ENCODE measurements around the gene TEX26. TPM values are rescaled to one million over a fixed set of nuclear protein-coding genes. Genes with fewer than 3 reads are reported as not detected.

Gene TEX26
- total RNA-seq, 2 experiments from 2014 or later: not detected

- H3K9me3 Mint-ChIP-seq: no peaks in the 10 kb centered on the region
- DNase-seq (peak; percentile 27), ATAC-seq (ENCODE audit: low read depth) (no peak)
- no peak overlapping the region for H3K27ac Mint-ChIP-seq
- peaks cover 3% of the 10 kb centered on the region for H3K36me3 Mint-ChIP-seq
- H3K4me3 Mint-ChIP-seq: no peak overlapping the region
- H3K4me1 Mint-ChIP-seq: peaks cover 14% of the 10 kb centered on the region
- POLR2A ChIA-PET: no interaction called here
- peaks cover 67% of the 10 kb centered on the region for H3K27me3 Mint-ChIP-seq
These were observed 25.9 kb upstream of the TEX26 start for GRCh38 chr13:30906411-30907051.

- POLR2A ChIA-PET: no interaction called here
- Mint-ChIP-seq H3K36me3 (peaks cover 3% of the 10 kb centered on the region), H3K27ac (no peak overlapping the region), H3K4me3 (no peak overlapping the region), H3K9me3 (no peaks in the 10 kb centered on the region), H3K4me1 (peaks cover 14% of the 10 kb centered on the region), H3K27me3 (peaks cover 71% of the 10 kb centered on the region)
- no peak for ATAC-seq (ENCODE audit: low read depth)
- DNase-seq: no peak
These were observed 25.2 kb upstream of the TEX26 start for GRCh38 chr13:30907121-30907861.

- H3K4me3 Mint-ChIP-seq: no peak overlapping the region
These were observed 24.0 kb upstream of the TEX26 start for GRCh38 chr13:30908416-30908980.

GRCh38 chr13:30910676-30911075 is 21.8 kb upstream of the TEX26 start:
- H3K27me3 Mint-ChIP-seq: peaks cover 58% of the 10 kb centered on the region
- no peaks in the 10 kb centered on the region for H3K36me3 Mint-ChIP-seq
- H3K9me3 Mint-ChIP-seq: no peaks in the 10 kb centered on the region
- H3K27ac Mint-ChIP-seq: no peak overlapping the region
- H3K4me1 Mint-ChIP-seq: peaks cover 14% of the 10 kb centered on the region
- H3K4me3 Mint-ChIP-seq: no peak overlapping the region
- ATAC-seq (ENCODE audit: low read depth) (no peak), DNase-seq (no peak)
- POLR2A ChIA-PET: no interaction called here

More at GRCh38 chr13:30908416-30908980, 24.0 kb upstream of the TEX26 start:
- ATAC-seq (ENCODE audit: low read depth) (no peak), DNase-seq (no peak)
- H3K4me1 Mint-ChIP-seq: peaks cover 14% of the 10 kb centered on the region
- H3K27me3 Mint-ChIP-seq: peaks cover 68% of the 10 kb centered on the region
- peaks cover 3% of the 10 kb centered on the region for H3K36me3 Mint-ChIP-seq
- H3K27ac Mint-ChIP-seq: no peak overlapping the region
- no peaks in the 10 kb centered on the region for H3K9me3 Mint-ChIP-seq
- POLR2A ChIA-PET: no interaction called here

GRCh38 chr13:30915691-30916541 is 16.5 kb upstream of the TEX26 start:
- POLR2A ChIA-PET: no interaction called here
- no peak for ATAC-seq (ENCODE audit: low read depth)
- no peaks in the 10 kb centered on the region for H3K9me3 Mint-ChIP-seq
- no peaks in the 10 kb centered on the region for H3K36me3 Mint-ChIP-seq
- peaks cover 52% of the 10 kb centered on the region for H3K27me3 Mint-ChIP-seq
- DNase-seq: no peak
- no peak overlapping the region for H3K4me3 Mint-ChIP-seq
- H3K4me1 Mint-ChIP-seq: no peaks in the 10 kb centered on the region
- no peak overlapping the region for H3K27ac Mint-ChIP-seq

GRCh38 chr13:30916991-30917390 is 15.5 kb upstream of the TEX26 start:
- Mint-ChIP-seq H3K36me3 (no peaks in the 10 kb centered on the region), H3K27me3 (peaks cover 49% of the 10 kb centered on the region), H3K4me3 (no peak overlapping the region), H3K27ac (no peak overlapping the region), H3K4me1 (no peaks in the 10 kb centered on the region), H3K9me3 (no peaks in the 10 kb centered on the region)
- POLR2A ChIA-PET: no interaction called here
- no peak for ATAC-seq (ENCODE audit: low read depth)
- DNase-seq: no peak

GRCh38 chr13:30918662-30919405 is 13.6 kb upstream of the TEX26 start:
- DNase-seq: no peak
- Mint-ChIP-seq H3K27me3 (peaks cover 47% of the 10 kb centered on the region), H3K9me3 (no peaks in the 10 kb centered on the region), H3K27ac (no peak overlapping the region), H3K36me3 (no peaks in the 10 kb centered on the region), H3K4me3 (no peak overlapping the region), H3K4me1 (peaks cover 3% of the 10 kb centered on the region)
- POLR2A ChIA-PET: no interaction called here
- no peak for ATAC-seq (ENCODE audit: low read depth)

GRCh38 chr13:30920162-30920909 is 12.1 kb upstream of the TEX26 start:
- Mint-ChIP-seq H3K9me3 (no peaks in the 10 kb centered on the region), H3K27ac (no peak overlapping the region), H3K36me3 (no peaks in the 10 kb centered on the region), H3K4me3 (no peak overlapping the region), H3K27me3 (peaks cover 37% of the 10 kb centered on the region), H3K4me1 (peaks cover 4% of the 10 kb centered on the region)
- POLR2A ChIA-PET: no interaction called here
- DNase-seq (no peak), ATAC-seq (ENCODE audit: low read depth) (no peak)

GRCh38 chr13:30923418-30923817 is 9.0 kb upstream of the TEX26 start:
- Mint-ChIP-seq H3K27me3 (peaks cover 44% of the 10 kb centered on the region), H3K4me1 (peaks cover 8% of the 10 kb centered on the region), H3K36me3 (peaks cover 2% of the 10 kb centered on the region), H3K27ac (peak overlapping the region; percentile 30), H3K9me3 (peaks cover 2% of the 10 kb centered on the region), H3K4me3 (no peak overlapping the region)
- ATAC-seq (ENCODE audit: low read depth) (no peak), DNase-seq (no peak)
- POLR2A ChIA-PET: no interaction called here

GRCh38 chr13:30924721-30925120 is 7.7 kb upstream of the TEX26 start:
- Mint-ChIP-seq H3K27me3 (peaks cover 43% of the 10 kb centered on the region), H3K36me3 (peaks cover 2% of the 10 kb centered on the region), H3K4me1 (peaks cover 8% of the 10 kb centered on the region), H3K9me3 (peaks cover 2% of the 10 kb centered on the region), H3K27ac (no peak overlapping the region), H3K4me3 (no peak overlapping the region)
- ATAC-seq (ENCODE audit: low read depth) (no peak), DNase-seq (no peak)
- POLR2A ChIA-PET: no interaction called here

- H3K36me3 Mint-ChIP-seq: peaks cover 2% of the 10 kb centered on the region
- DNase-seq (no peak), ATAC-seq (ENCODE audit: low read depth) (no peak)
- H3K4me3 Mint-ChIP-seq: no peak overlapping the region
- POLR2A ChIA-PET: no interaction called here
- peaks cover 8% of the 10 kb centered on the region for H3K4me1 Mint-ChIP-seq
- peaks cover 2% of the 10 kb centered on the region for H3K9me3 Mint-ChIP-seq
- no peak overlapping the region for H3K27ac Mint-ChIP-seq
- peaks cover 45% of the 10 kb centered on the region for H3K27me3 Mint-ChIP-seq
These were observed 7.0 kb upstream of the TEX26 start for GRCh38 chr13:30925429-30925828.

- peaks cover 47% of the 10 kb centered on the region for H3K27me3 Mint-ChIP-seq
- DNase-seq: no peak
- ATAC-seq (ENCODE audit: low read depth): no peak
- H3K9me3 Mint-ChIP-seq: peaks cover 2% of the 10 kb centered on the region
- H3K4me1 Mint-ChIP-seq: peaks cover 8% of the 10 kb centered on the region
- no peak overlapping the region for H3K27ac Mint-ChIP-seq
- POLR2A ChIA-PET: no interaction called here
- H3K36me3 Mint-ChIP-seq: peaks cover 2% of the 10 kb centered on the region
- no peak overlapping the region for H3K4me3 Mint-ChIP-seq
These were observed 5.7 kb upstream of the TEX26 start for GRCh38 chr13:30926781-30927180.
